MCF 10A (cell line): ENCODE data around the gene LSM14A. TPM values are rescaled to one million over a fixed set of nuclear protein-coding genes. Genes with fewer than 3 reads are reported as not detected.

Experiments
- BruUV-seq: library from RNA; stranded (reverse); fragments of 400-500 nt; replicated peaks from 2 replicates; lab custom pipeline; 2021; lab: Mats Ljungman, UMichigan
- CTCF ChIA-PET: fragments of 300-600 bp; sonication (Branson Sonifier 250); formaldehyde crosslinking; extraction: SDS; loops from one replicate; lab custom pipeline; 2021; ENCODE audit warnings: antibody characterized with exemption, inconsistent platforms; lab: Yijun Ruan, JAX
- POLR2A ChIA-PET: fragments of 300-600, 350-650 bp; sonication (Branson Sonifier 250); formaldehyde crosslinking; extraction: SDS; loops from one replicate; lab custom pipeline; 2020; ENCODE audit warnings: antibody characterized with exemption, inconsistent platforms; lab: Yijun Ruan, JAX
- DNase-seq: peaks from one replicate; pipeline ENCODE4 v3.0.0-alpha.2; 2018; ENCODE audit not compliant: unreplicated experiment
- H3K27ac Mint-ChIP-seq: one replicate; pipeline ENCODE4 v1.8.0; 2022; ENCODE audit warnings: mild to moderate bottlenecking, low read depth, mixed read lengths; ENCODE audit not compliant: unreplicated experiment
- H3K27me3 Mint-ChIP-seq: one replicate; pipeline ENCODE4 v1.8.0; 2022; ENCODE audit warnings: mixed read lengths; ENCODE audit not compliant: insufficient read depth, unreplicated experiment
- H3K36me3 Mint-ChIP-seq: one replicate; pipeline ENCODE4 v1.8.0; 2022; ENCODE audit warnings: mild to moderate bottlenecking, moderate library complexity, mixed read lengths; ENCODE audit not compliant: insufficient read depth, unreplicated experiment
- H3K4me1 Mint-ChIP-seq: one replicate; pipeline ENCODE4 v1.8.0; 2022; ENCODE audit warnings: mixed read lengths; ENCODE audit not compliant: insufficient read depth, unreplicated experiment
- H3K4me3 Mint-ChIP-seq: one replicate; pipeline ENCODE4 v1.8.0; 2022; ENCODE audit warnings: mild to moderate bottlenecking, moderate library complexity, mixed read lengths; ENCODE audit not compliant: unreplicated experiment
- H3K9me3 Mint-ChIP-seq: one replicate; pipeline ENCODE4 v1.8.0; 2022; ENCODE audit warnings: mixed read lengths; ENCODE audit not compliant: unreplicated experiment
- intact Hi-C: fragments of 100-400 bp; cut with micrococcal nuclease; formaldehyde crosslinking; loops from 2 replicates; pipeline ENCODE4 v1.14.1; 2022
- total RNA-seq: library from RNA; stranded (reverse); gene quantifications from 2 replicates; pipeline ENCODE4 v1.2.3, GENCODE V29; 2022
- TF ChIP-seq, protein P1 (sequence below): fragments of 200-600 bp; IDR thresholded peaks from one replicate; pipeline ENCODE4 v1.8.0; 2022; ENCODE audit warnings: antibody characterized with exemption, mild to moderate bottlenecking; ENCODE audit not compliant: unreplicated experiment

LSM14A gene
- total RNA-seq, 1 experiment from 2014 or later = 100 TPM

DNA sequence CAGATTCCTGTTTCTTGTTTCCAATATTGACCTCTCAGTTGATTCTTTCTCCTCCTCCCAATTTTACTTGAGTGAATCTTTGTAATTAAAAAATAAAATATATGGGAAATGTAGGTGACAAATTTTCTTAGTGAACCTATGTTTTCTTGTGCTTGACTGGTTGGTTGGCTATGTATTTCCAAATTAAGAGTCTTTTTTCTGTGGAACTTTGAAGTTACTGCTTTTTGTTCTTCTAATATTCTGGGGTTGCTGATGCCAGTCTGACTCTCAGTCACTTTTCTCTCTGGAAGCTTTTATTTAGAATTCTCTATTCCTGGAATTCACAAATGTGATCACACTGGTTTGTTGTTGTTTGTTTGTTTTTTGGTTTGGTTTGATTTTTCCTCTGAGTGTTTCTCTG is 9.8 kb downstream of the LSM14A start:
- Mint-ChIP-seq H3K27me3 (no peaks in the 10 kb centered on the region), H3K27ac (no peak overlapping the region), H3K4me1 (peaks cover 57% of the 10 kb centered on the region), H3K4me3 (no peak overlapping the region), H3K9me3 (no peaks in the 10 kb centered on the region), H3K36me3 (peaks cover 30% of the 10 kb centered on the region)
- intact Hi-C loops = no loop called here
- POLR2A ChIA-PET = no interaction called here
- TF ChIP-seq, protein P1, sequence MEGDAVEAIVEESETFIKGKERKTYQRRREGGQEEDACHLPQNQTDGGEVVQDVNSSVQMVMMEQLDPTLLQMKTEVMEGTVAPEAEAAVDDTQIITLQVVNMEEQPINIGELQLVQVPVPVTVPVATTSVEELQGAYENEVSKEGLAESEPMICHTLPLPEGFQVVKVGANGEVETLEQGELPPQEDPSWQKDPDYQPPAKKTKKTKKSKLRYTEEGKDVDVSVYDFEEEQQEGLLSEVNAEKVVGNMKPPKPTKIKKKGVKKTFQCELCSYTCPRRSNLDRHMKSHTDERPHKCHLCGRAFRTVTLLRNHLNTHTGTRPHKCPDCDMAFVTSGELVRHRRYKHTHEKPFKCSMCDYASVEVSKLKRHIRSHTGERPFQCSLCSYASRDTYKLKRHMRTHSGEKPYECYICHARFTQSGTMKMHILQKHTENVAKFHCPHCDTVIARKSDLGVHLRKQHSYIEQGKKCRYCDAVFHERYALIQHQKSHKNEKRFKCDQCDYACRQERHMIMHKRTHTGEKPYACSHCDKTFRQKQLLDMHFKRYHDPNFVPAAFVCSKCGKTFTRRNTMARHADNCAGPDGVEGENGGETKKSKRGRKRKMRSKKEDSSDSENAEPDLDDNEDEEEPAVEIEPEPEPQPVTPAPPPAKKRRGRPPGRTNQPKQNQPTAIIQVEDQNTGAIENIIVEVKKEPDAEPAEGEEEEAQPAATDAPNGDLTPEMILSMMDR = no peak
- CTCF ChIA-PET = interaction anchor here (0.8 to 0.9 kb wide), 2 partner anchors 39 to 761 kb away, joined by 3 read pairs; no protein-coding TSS in a partner anchor
- no peak for DNase-seq
- BruUV-seq = no TSS peak

GRCh38 chr19:34184880-34185491 is 12.7 kb downstream of the LSM14A start:
- Mint-ChIP-seq H3K4me3 (no peak overlapping the region), H3K27me3 (no peaks in the 10 kb centered on the region), H3K9me3 (no peaks in the 10 kb centered on the region), H3K27ac (no peak overlapping the region), H3K36me3 (peaks cover 24% of the 10 kb centered on the region), H3K4me1 (peaks cover 47% of the 10 kb centered on the region)
- POLR2A ChIA-PET = interaction anchor here (1.7 to 2.4 kb wide), 2 partner anchors 10 to 12 kb away, joined by 5 to 11 read pairs; partner anchors contain the start of gene LSM14A
- DNase-seq = no peak
- intact Hi-C loops = no loop called here
- TF ChIP-seq, protein P1 = no peak
- no TSS peak for BruUV-seq
- CTCF ChIA-PET = interaction anchor here (0.8 to 1.6 kb wide), 3 partner anchors 10 to 60 kb away, joined by 3 to 4 read pairs (median 3); no protein-coding TSS in a partner anchor

- no peaks in the 10 kb centered on the region for H3K27me3 Mint-ChIP-seq
- DNase-seq = no peak
- H3K27ac Mint-ChIP-seq = no peak overlapping the region
- H3K4me1 Mint-ChIP-seq = peaks cover 46% of the 10 kb centered on the region
- no peaks in the 10 kb centered on the region for H3K9me3 Mint-ChIP-seq
- BruUV-seq = no TSS peak
- no peak overlapping the region for H3K4me3 Mint-ChIP-seq
- intact Hi-C loops = no loop called here
- CTCF ChIA-PET = interaction anchor here (0.6 to 1.6 kb wide), 4 partner anchors 11 to 1261 kb away, joined by 3 to 4 read pairs (median 3); no protein-coding TSS in a partner anchor
- TF ChIP-seq, protein P1 = no peak
- peaks cover 17% of the 10 kb centered on the region for H3K36me3 Mint-ChIP-seq
- POLR2A ChIA-PET = interaction anchor here (2.4 kb wide), 1 partner anchor 13 kb away, joined by 11 read pairs; the partner anchor contains the start of gene LSM14A
These were observed 13.9 kb downstream of the LSM14A start for GRCh38 chr19:34186205-34186604.

- intact Hi-C loops = no loop called here
- TF ChIP-seq, protein P1 = no peak
- H3K4me1 Mint-ChIP-seq = peaks cover 43% of the 10 kb centered on the region
- no peaks in the 10 kb centered on the region for H3K27me3 Mint-ChIP-seq
- H3K36me3 Mint-ChIP-seq = peaks cover 13% of the 10 kb centered on the region
- H3K27ac Mint-ChIP-seq = no peak overlapping the region
- no peak for DNase-seq
- no TSS peak for BruUV-seq
- H3K9me3 Mint-ChIP-seq = no peaks in the 10 kb centered on the region
- H3K4me3 Mint-ChIP-seq = no peak overlapping the region
- CTCF ChIA-PET = interaction anchor here (0.7 to 2.1 kb wide), 3 partner anchors 9 to 778 kb away, joined by 3 to 6 read pairs (median 3); no protein-coding TSS in a partner anchor
- POLR2A ChIA-PET = no interaction called here
These were observed 14.7 kb downstream of the LSM14A start for GRCh38 chr19:34187011-34187410.
